IPS-20b (cell line): ENCODE measurements around the gene PHEX.

Experiments
- H3K27ac ChIP-seq: one replicate; pipeline ENCODE4 v1.5.1; 2013; ENCODE audit warnings: low read length
- H3K27me3 ChIP-seq: 2 replicates; pipeline ENCODE4 v1.6.1; 2013; ENCODE audit warnings: mild to moderate bottlenecking, low read length, inconsistent platforms; ENCODE audit not compliant: insufficient read depth
- H3K36me3 ChIP-seq: 2 replicates; pipeline ENCODE4 v1.6.1; 2013; ENCODE audit warnings: low read depth, mild to moderate bottlenecking, inconsistent platforms, low read length, moderate library complexity; ENCODE audit not compliant: insufficient read depth
- H3K4me1 ChIP-seq: 2 replicates; pipeline ENCODE4 v1.6.1; 2013; ENCODE audit warnings: mild to moderate bottlenecking, control low read depth, inconsistent platforms, low read length, moderate library complexity; ENCODE audit not compliant: insufficient read depth
- H3K4me3 ChIP-seq: 2 replicates; pipeline ENCODE4 v1.5.1; 2013; ENCODE audit warnings: mild to moderate bottlenecking, low read length, inconsistent platforms
- H3K9ac ChIP-seq: 2 replicates; pipeline ENCODE4 v1.6.1; 2013; ENCODE audit warnings: low read depth, mild to moderate bottlenecking, inconsistent platforms, low read length, moderate library complexity
- H3K9me3 ChIP-seq: 2 replicates; pipeline ENCODE4 v1.6.1; 2013; ENCODE audit warnings: mild to moderate bottlenecking, low read depth, low read length, inconsistent platforms; ENCODE audit not compliant: insufficient read depth

Gene PHEX

GRCh38 chrX:22135171-22135711, 103.1 kb downstream of the PHEX start:
- Histone ChIP-seq H3K27ac (no peak overlapping the region), H3K27me3 (no peaks in the 10 kb centered on the region), H3K9me3 (no peaks in the 10 kb centered on the region), H3K4me3 (no peak overlapping the region), H3K36me3 (no peaks in the 10 kb centered on the region), H3K9ac (no peak overlapping the region), H3K4me1 (peaks cover 8% of the 10 kb centered on the region)

DNA sequence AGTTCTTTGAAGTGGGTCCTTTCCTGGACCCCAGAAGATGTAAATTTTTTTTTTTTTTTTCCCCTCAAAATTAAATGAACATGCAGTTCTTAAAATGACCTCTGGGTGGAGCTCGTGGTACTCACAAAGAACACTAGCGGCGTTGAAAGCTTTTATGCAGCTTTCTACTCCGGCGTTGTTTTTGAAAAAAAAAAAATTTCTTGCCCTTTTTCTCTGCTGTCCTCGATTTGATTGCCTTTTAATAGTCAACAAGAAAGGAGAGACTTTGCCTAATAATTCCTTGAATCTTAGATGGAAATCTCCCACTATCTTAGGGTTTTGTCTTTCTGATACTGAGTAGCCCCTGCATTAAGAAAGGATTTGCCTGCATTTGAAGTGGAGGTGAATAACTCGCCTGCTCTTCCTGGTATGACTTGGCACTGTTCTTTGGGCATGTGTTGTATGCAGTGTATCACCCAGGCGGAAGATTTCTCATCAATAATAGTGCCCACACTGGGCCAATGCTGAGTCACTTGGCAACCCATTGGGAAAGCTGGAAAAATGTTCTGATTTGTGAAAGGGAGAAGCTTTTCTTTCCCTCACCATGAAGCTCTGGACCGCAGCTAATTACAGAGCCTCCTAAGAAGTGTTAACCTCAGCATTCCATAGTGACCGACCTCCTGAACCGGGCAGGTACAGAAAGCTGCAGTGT, 104.0 kb downstream of the PHEX start:
- no peak overlapping the region for H3K4me3 ChIP-seq

DNA sequence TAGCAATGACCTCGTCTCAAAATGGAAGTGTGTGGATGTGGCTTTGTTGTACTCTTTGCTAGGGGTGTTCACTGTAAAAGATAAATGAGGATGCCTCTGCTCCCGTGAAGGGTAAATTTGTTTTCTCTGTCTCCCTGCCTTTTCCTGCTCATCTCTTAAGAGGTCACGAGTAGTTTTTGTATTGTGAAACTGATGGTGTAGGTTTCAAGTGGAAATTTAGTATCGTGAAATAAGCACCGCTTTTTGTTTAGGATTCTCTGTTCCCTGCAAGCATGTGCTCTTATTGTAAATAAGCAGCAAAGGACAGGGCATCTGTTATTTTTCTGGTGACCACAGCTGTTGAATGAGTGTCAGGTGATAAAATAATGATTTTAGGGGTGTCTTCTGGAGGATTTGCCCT, 104.6 kb downstream of the PHEX start:
- H3K9ac ChIP-seq, result no peak overlapping the region

More for the DNA sequence above, 104.0 kb downstream of the PHEX start:
- no peaks in the 10 kb centered on the region for H3K36me3 ChIP-seq
- no peaks in the 10 kb centered on the region for H3K27me3 ChIP-seq
- peaks cover 8% of the 10 kb centered on the region for H3K4me1 ChIP-seq
- H3K27ac ChIP-seq, result no peak overlapping the region
- H3K9me3 ChIP-seq, result no peaks in the 10 kb centered on the region
- H3K9ac ChIP-seq, result peak overlapping the region; percentile 56; the same call in 1 of the 2 replicates

GRCh38 chrX:22139822-22140221, 107.7 kb downstream of the PHEX start:
- Histone ChIP-seq H3K9me3 (no peaks in the 10 kb centered on the region), H3K36me3 (no peaks in the 10 kb centered on the region), H3K4me3 (no peak overlapping the region), H3K27ac (no peak overlapping the region), H3K9ac (no peak overlapping the region), H3K4me1 (peaks cover 8% of the 10 kb centered on the region), H3K27me3 (no peaks in the 10 kb centered on the region)

More for the DNA sequence above, 104.6 kb downstream of the PHEX start:
- Histone ChIP-seq H3K27ac (no peak overlapping the region), H3K36me3 (no peaks in the 10 kb centered on the region), H3K4me1 (peaks cover 8% of the 10 kb centered on the region), H3K9me3 (no peaks in the 10 kb centered on the region), H3K4me3 (no peak overlapping the region), H3K27me3 (no peaks in the 10 kb centered on the region)

GRCh38 chrX:22141047-22141730, 109.1 kb downstream of the PHEX start:
- Histone ChIP-seq H3K9ac (no peak overlapping the region), H3K4me3 (no peak overlapping the region), H3K27ac (no peak overlapping the region), H3K27me3 (no peaks in the 10 kb centered on the region), H3K9me3 (no peaks in the 10 kb centered on the region), H3K36me3 (no peaks in the 10 kb centered on the region), H3K4me1 (peaks cover 6% of the 10 kb centered on the region)

DNA sequence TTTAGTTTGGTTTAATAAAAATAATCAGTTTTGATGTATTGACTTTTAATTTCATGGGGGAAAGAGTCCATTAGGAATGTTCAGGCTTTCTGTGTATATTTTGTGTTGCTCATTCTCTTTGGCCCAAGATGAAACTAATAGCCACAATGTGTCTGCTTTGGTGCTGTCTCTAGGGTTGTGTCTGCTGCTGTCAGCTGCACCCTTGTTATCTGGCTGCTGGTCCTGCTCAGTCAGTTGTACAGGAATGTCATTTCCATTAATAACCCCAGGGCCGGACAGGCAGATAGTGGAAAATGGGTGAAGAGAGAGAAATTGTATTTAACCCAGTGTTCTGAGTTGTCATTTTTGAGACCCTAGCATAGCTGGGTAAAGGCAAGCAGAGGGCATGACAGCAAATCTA, 115.1 kb downstream of the PHEX start:
- H3K36me3 ChIP-seq, result no peaks in the 10 kb centered on the region

DNA sequence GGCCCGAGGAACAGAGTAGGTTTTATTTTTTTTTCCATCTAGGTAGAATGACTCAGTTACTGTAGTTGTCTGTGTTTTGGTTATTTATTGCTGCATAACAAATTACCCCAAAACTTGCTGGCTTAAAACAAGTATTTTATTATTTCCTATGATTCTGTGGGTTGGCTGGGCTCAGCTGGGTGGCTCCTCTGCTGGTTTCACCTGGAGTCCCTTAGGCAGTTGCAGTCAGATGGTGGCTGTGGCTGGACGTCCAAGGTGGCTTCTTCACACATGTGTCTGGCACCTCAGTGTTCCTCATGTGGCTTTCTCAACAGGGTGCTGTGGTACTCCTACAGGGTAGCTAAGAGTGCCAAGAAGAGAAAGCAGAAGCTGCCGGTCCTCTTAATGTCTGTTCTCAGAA, 115.8 kb downstream of the PHEX start:
- H3K4me1 ChIP-seq, result no peaks in the 10 kb centered on the region
- no peaks in the 10 kb centered on the region for H3K9me3 ChIP-seq
- no peaks in the 10 kb centered on the region for H3K36me3 ChIP-seq
- no peak overlapping the region for H3K27ac ChIP-seq
- H3K9ac ChIP-seq, result no peak overlapping the region
- no peak overlapping the region for H3K4me3 ChIP-seq
- no peaks in the 10 kb centered on the region for H3K27me3 ChIP-seq

More for the DNA sequence above, 115.1 kb downstream of the PHEX start:
- Histone ChIP-seq H3K4me3 (no peak overlapping the region), H3K4me1 (no peaks in the 10 kb centered on the region), H3K27me3 (no peaks in the 10 kb centered on the region), H3K9ac (no peak overlapping the region), H3K27ac (no peak overlapping the region), H3K9me3 (no peaks in the 10 kb centered on the region)

DNA sequence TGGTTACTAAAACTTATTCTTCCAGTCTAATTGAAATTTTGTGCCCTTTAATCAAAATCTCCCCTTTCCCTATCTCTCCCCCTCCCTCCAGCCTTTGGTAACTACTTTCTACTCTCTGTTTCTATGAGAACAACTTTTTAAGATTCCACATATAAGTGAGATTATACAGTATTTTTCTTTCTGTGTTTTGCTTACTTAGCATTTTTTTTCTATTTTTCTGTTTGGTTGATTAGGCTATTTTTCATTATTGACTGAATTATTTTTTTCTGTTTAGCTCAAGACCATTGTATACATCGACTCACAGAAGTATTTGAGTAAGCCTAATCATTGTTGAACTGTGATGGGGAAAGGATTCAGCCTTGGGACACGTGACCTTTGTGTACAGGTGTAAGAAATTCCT, 116.4 kb downstream of the PHEX start:
- Histone ChIP-seq H3K4me1 (no peaks in the 10 kb centered on the region), H3K27me3 (no peaks in the 10 kb centered on the region), H3K9me3 (no peaks in the 10 kb centered on the region), H3K9ac (no peak overlapping the region), H3K27ac (no peak overlapping the region), H3K4me3 (no peak overlapping the region), H3K36me3 (no peaks in the 10 kb centered on the region)

DNA sequence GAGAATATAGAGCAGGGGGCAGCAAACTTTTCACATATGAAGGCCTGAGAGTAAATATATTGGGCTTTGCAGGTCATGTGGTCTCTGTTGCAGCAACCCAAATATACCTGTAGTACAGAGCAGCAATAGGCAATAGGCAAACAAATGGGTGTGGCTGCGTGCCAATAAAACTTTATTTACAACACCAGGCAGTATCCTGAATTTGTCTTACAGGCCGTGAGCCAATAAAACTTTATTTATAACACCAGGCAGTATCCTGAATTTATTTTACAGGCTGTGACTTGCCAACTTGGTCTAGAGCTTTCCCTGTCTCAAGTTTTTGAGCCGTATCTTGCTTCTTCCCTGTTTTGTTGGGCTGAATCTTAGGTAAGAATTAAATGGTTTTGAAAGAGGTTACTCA, 118.2 kb downstream of the PHEX start:
- H3K9me3 ChIP-seq, result no peaks in the 10 kb centered on the region
- H3K27ac ChIP-seq, result no peak overlapping the region
- H3K36me3 ChIP-seq, result no peaks in the 10 kb centered on the region
- no peak overlapping the region for H3K4me3 ChIP-seq
- H3K27me3 ChIP-seq, result no peaks in the 10 kb centered on the region
- H3K9ac ChIP-seq, result no peak overlapping the region
- no peaks in the 10 kb centered on the region for H3K4me1 ChIP-seq

GRCh38 chrX:22155126-22155525, 123.0 kb downstream of the PHEX start:
- Histone ChIP-seq H3K27me3 (no peaks in the 10 kb centered on the region), H3K9ac (no peak overlapping the region), H3K4me1 (no peaks in the 10 kb centered on the region), H3K9me3 (no peaks in the 10 kb centered on the region), H3K4me3 (no peak overlapping the region), H3K27ac (no peak overlapping the region), H3K36me3 (no peaks in the 10 kb centered on the region)

- Histone ChIP-seq H3K36me3 (no peaks in the 10 kb centered on the region), H3K4me1 (no peaks in the 10 kb centered on the region), H3K27me3 (no peaks in the 10 kb centered on the region), H3K4me3 (no peak overlapping the region), H3K9me3 (no peaks in the 10 kb centered on the region), H3K27ac (no peak overlapping the region), H3K9ac (no peak overlapping the region)
Observed at GRCh38 chrX:22159071-22159470, 126.9 kb downstream of the PHEX start.

- no peaks in the 10 kb centered on the region for H3K36me3 ChIP-seq
- no peak overlapping the region for H3K9ac ChIP-seq
- H3K4me3 ChIP-seq, result no peak overlapping the region
- H3K27ac ChIP-seq, result no peak overlapping the region
- H3K4me1 ChIP-seq, result no peaks in the 10 kb centered on the region
- H3K27me3 ChIP-seq, result no peaks in the 10 kb centered on the region
- no peaks in the 10 kb centered on the region for H3K9me3 ChIP-seq
Observed at GRCh38 chrX:22163326-22163725, 131.2 kb downstream of the PHEX start.
